ENCODE measurements around the gene ODC1. TPM values are rescaled to one million over a fixed set of nuclear protein-coding genes. Genes with fewer than 3 reads are reported as not detected.

The ODC1 gene
- total RNA-seq, 1 donor from 2014 or later: 715 TPM

GRCh38 chr2:10398496-10398895, 49.6 kb downstream of the ODC1 start:
- DNase-seq (ENCODE audit: low read depth) (no peak), FAIRE-seq (no peak)
- Histone ChIP-seq H3K36me3 (ENCODE audit: control insufficient read depth, insufficient read depth, low read length) (peaks cover 1% of the 10 kb centered on the region), H3K27me3 (ENCODE audit: control insufficient read depth, insufficient read depth, low read length) (no peaks in the 10 kb centered on the region), H3K4me3 (ENCODE audit: low read depth, low read length) (no peak overlapping the region)
- no peak for TF ChIP-seq CTCF (IDR thresholded peaks at IDR 0.05; ENCODE audit: insufficient read depth, low read length, severe bottlenecking)

- TF ChIP-seq CTCF (IDR thresholded peaks at IDR 0.05; ENCODE audit: insufficient read depth, low read length, severe bottlenecking): no peak
- DNase-seq (ENCODE audit: low read depth) (no peak), FAIRE-seq (no peak)
- Histone ChIP-seq H3K36me3 (ENCODE audit: control insufficient read depth, insufficient read depth, low read length) (peaks cover 1% of the 10 kb centered on the region), H3K4me3 (ENCODE audit: low read depth, low read length) (no peak overlapping the region), H3K27me3 (ENCODE audit: control insufficient read depth, insufficient read depth, low read length) (no peaks in the 10 kb centered on the region)
These were observed 50.2 kb downstream of the ODC1 start for GRCh38 chr2:10397878-10398277.

GRCh38 chr2:10397297-10397875, 50.7 kb downstream of the ODC1 start:
- DNase-seq (ENCODE audit: low read depth) (no peak), FAIRE-seq (no peak)
- no peaks in the 10 kb centered on the region for H3K27me3 ChIP-seq (ENCODE audit: control insufficient read depth, insufficient read depth, low read length)
- H3K36me3 ChIP-seq (ENCODE audit: control insufficient read depth, insufficient read depth, low read length): peaks cover 1% of the 10 kb centered on the region
- H3K4me3 ChIP-seq (ENCODE audit: low read depth, low read length): no peak overlapping the region
- TF ChIP-seq CTCF (IDR thresholded peaks at IDR 0.05; ENCODE audit: insufficient read depth, low read length, severe bottlenecking): no peak

GRCh38 chr2:10396464-10396863, 51.7 kb downstream of the ODC1 start:
- no peak for TF ChIP-seq CTCF (IDR thresholded peaks at IDR 0.05; ENCODE audit: insufficient read depth, low read length, severe bottlenecking)
- no peaks in the 10 kb centered on the region for H3K27me3 ChIP-seq (ENCODE audit: control insufficient read depth, insufficient read depth, low read length)
- FAIRE-seq (peak; percentile 55), DNase-seq (ENCODE audit: low read depth) (no peak)
- no peak overlapping the region for H3K4me3 ChIP-seq (ENCODE audit: low read depth, low read length)
- peaks cover 1% of the 10 kb centered on the region for H3K36me3 ChIP-seq (ENCODE audit: control insufficient read depth, insufficient read depth, low read length)

- Histone ChIP-seq H3K4me3 (ENCODE audit: low read depth, low read length) (no peak overlapping the region), H3K27me3 (ENCODE audit: control insufficient read depth, insufficient read depth, low read length) (no peaks in the 10 kb centered on the region), H3K36me3 (ENCODE audit: control insufficient read depth, insufficient read depth, low read length) (peaks cover 1% of the 10 kb centered on the region)
- no peak for TF ChIP-seq CTCF (IDR thresholded peaks at IDR 0.05; ENCODE audit: insufficient read depth, low read length, severe bottlenecking)
- no peak for FAIRE-seq
- no peak for DNase-seq (ENCODE audit: low read depth)
These were observed 52.2 kb downstream of the ODC1 start for GRCh38 chr2:10395893-10396292.

- TF ChIP-seq CTCF (IDR thresholded peaks at IDR 0.05; ENCODE audit: insufficient read depth, low read length, severe bottlenecking): no peak
- Histone ChIP-seq H3K27me3 (ENCODE audit: control insufficient read depth, insufficient read depth, low read length) (no peaks in the 10 kb centered on the region), H3K4me3 (ENCODE audit: low read depth, low read length) (no peak overlapping the region), H3K36me3 (ENCODE audit: control insufficient read depth, insufficient read depth, low read length) (no peaks in the 10 kb centered on the region)
- FAIRE-seq (no peak), DNase-seq (ENCODE audit: low read depth) (peak; percentile 28)
These were observed 54.5 kb downstream of the ODC1 start for GRCh38 chr2:10393640-10393982.
